Suprapubic skin (tissue), 3 donors: ENCODE results near the gene PDE4B.
"Not testable (repeated sequence)": the region's sequence is repeated elsewhere in the genome, so short reads cannot be mapped to it uniquely, and the experiment has no call there.

ENCODE experiments used
- EP300 ChIP-seq: sonication (generic); formaldehyde crosslinking; IDR thresholded peaks from one replicate; pipeline ENCODE4 v1.6.1; 2017; ENCODE audit warnings: antibody characterized with exemption
- TF ChIP-seq, protein P1 (sequence below), 2 donors: fragments of 200-600 bp in 1 of 2; fragments of 450-650 bp in 1 of 2; sonication (generic) in 1 of 2; IDR thresholded peaks; one replicate each; pipeline ENCODE4 v1.5.1; 2016 to 2019; ENCODE audit warnings: antibody characterized with exemption in 2 of 2, mild to moderate bottlenecking in 1 of 2, moderate library complexity in 1 of 2

DNA sequence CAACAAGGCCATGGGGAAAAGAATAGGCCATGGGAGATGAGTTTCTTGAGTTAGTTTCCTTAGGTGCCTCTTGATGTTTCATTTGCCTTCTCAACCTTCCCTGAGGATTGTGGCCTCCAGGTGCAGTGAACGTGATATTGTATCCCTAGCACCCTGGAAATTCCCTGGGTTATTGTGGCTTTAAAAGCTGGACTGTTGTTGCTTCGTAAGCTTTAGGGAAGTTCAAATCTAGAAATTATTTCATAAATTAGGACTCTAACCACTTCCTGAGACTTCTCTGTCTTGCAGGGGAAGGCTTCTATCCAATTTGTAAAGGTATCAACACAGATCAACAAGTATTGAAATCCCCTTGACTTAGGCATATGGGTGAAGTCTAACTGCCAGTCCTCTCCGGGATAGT is 627.5 kb downstream of the PDE4B start:
- TF ChIP-seq, protein P1, sequence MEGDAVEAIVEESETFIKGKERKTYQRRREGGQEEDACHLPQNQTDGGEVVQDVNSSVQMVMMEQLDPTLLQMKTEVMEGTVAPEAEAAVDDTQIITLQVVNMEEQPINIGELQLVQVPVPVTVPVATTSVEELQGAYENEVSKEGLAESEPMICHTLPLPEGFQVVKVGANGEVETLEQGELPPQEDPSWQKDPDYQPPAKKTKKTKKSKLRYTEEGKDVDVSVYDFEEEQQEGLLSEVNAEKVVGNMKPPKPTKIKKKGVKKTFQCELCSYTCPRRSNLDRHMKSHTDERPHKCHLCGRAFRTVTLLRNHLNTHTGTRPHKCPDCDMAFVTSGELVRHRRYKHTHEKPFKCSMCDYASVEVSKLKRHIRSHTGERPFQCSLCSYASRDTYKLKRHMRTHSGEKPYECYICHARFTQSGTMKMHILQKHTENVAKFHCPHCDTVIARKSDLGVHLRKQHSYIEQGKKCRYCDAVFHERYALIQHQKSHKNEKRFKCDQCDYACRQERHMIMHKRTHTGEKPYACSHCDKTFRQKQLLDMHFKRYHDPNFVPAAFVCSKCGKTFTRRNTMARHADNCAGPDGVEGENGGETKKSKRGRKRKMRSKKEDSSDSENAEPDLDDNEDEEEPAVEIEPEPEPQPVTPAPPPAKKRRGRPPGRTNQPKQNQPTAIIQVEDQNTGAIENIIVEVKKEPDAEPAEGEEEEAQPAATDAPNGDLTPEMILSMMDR (IDR thresholded peaks at IDR 0.05), result not testable (repeated sequence)
- not testable (repeated sequence) for TF ChIP-seq EP300
